IMR-90 (cell line): ENCODE results near the gene GALNT8. TPM values are rescaled to one million over a fixed set of nuclear protein-coding genes. Genes with fewer than 3 reads are reported as not detected.

ENCODE experiments used
- ATAC-seq: fragments of 200-7000 bp; cut with Tn5 transposase; 2 replicates; pipeline ENCODE4 v1.9.1; 2020; ENCODE audit warnings: low read depth, mild to moderate bottlenecking, moderate library complexity
- BruUV-seq: library from RNA; stranded (reverse); fragments of 400-500 nt; replicated peaks from 2 replicates; lab custom pipeline; 2021; lab: Mats Ljungman, UMichigan
- CTCF ChIA-PET: fragments of 300-600 bp; formaldehyde crosslinking; extraction: SDS; loops from one replicate; lab custom pipeline; 2021; ENCODE audit warnings: antibody characterized with exemption; lab: Yijun Ruan, JAX
- POLR2A ChIA-PET: fragments of 300-600 bp; sonication (Branson Sonifier 250); formaldehyde crosslinking; loops from one replicate; lab custom pipeline; 2022; ENCODE audit warnings: antibody characterized with exemption; ENCODE audit not compliant: unreplicated experiment; lab: Charles Lee
- DNase-seq: peaks from one replicate; pipeline ENCODE4 v3.0.0; 2013
- H2AFZ ChIP-seq: replicated peaks from 2 replicates; pipeline ENCODE3; 2013; ENCODE audit warnings: low read length, mild to moderate bottlenecking; ENCODE audit not compliant: poor library complexity
- H2AK5ac ChIP-seq: 2 replicates; pipeline ENCODE4 v1.6.1; 2013; ENCODE audit warnings: low read depth, low read length, inconsistent platforms
- H2AK9ac ChIP-seq: replicated peaks from 2 replicates; pipeline ENCODE3; 2013; ENCODE audit warnings: mild to moderate bottlenecking, low read depth, low read length, moderate library complexity; ENCODE audit not compliant: poor library complexity
- H2BK120ac ChIP-seq: 2 replicates; pipeline ENCODE4 v1.6.1; 2013; ENCODE audit warnings: low read depth, low read length, inconsistent platforms
- H2BK15ac ChIP-seq: 3 replicates; pipeline ENCODE4 v1.6.1; 2013; ENCODE audit warnings: low read depth, low read length, inconsistent platforms
- H2BK20ac ChIP-seq: 2 replicates; pipeline ENCODE4 v1.6.1; 2013; ENCODE audit warnings: low read depth, mild to moderate bottlenecking, inconsistent platforms, low read length, moderate library complexity
- H2BK5ac ChIP-seq: 2 replicates; pipeline ENCODE4 v1.6.1; 2013; ENCODE audit warnings: mild to moderate bottlenecking, low read depth, low read length, inconsistent platforms; ENCODE audit not compliant: poor library complexity, severe bottlenecking
- H3K14ac ChIP-seq: replicated peaks from 2 replicates; pipeline ENCODE4 v1.6.1; 2013; ENCODE audit warnings: low read depth, low read length, inconsistent platforms
- H3K18ac ChIP-seq: 2 replicates; pipeline ENCODE4 v1.6.1; 2013; ENCODE audit warnings: low read depth, low read length, control low read depth
- H3K23ac ChIP-seq: 2 replicates; pipeline ENCODE4 v1.6.1; 2013; ENCODE audit warnings: low read depth, low read length, inconsistent platforms
- H3K27ac ChIP-seq: 2 replicates; pipeline ENCODE4 v1.5.1; 2013; ENCODE audit warnings: mild to moderate bottlenecking, control low read depth, low read length; ENCODE audit not compliant: insufficient read depth
- H3K27me3 ChIP-seq: 2 replicates; pipeline ENCODE4 v1.6.1; 2013; ENCODE audit warnings: low read length; ENCODE audit not compliant: control insufficient read depth, insufficient read depth
- H3K36me3 ChIP-seq: 2 replicates; pipeline ENCODE4 v1.6.1; 2013; ENCODE audit warnings: low read length, mixed read lengths; ENCODE audit not compliant: control insufficient read depth, insufficient read depth
- H3K4ac ChIP-seq: 2 replicates; pipeline ENCODE4 v1.6.1; 2013; ENCODE audit warnings: low read depth, low read length, inconsistent platforms
- H3K4me1 ChIP-seq: 2 replicates; pipeline ENCODE4 v1.6.1; 2013; ENCODE audit warnings: low read length, mixed read lengths; ENCODE audit not compliant: control insufficient read depth, insufficient read depth
- H3K4me2 ChIP-seq: 2 replicates; pipeline ENCODE4 v1.6.1; 2013; ENCODE audit warnings: low read depth, mild to moderate bottlenecking, control low read depth, low read length, moderate library complexity
- H3K4me3 ChIP-seq: 2 replicates; pipeline ENCODE4 v1.5.1; 2013; ENCODE audit warnings: low read depth, mild to moderate bottlenecking, control low read depth, low read length, moderate library complexity; ENCODE audit not compliant: insufficient read depth
- H3K56ac ChIP-seq: 2 replicates; pipeline ENCODE4 v1.6.1; 2013; ENCODE audit warnings: low read length, inconsistent platforms; ENCODE audit not compliant: insufficient read depth; ENCODE audit errors: extremely low read depth
- H3K79me1 ChIP-seq, 2 experiments: 2 replicates each; pipeline ENCODE4 v1.6.1; 2013; ENCODE audit warnings: low read length in 2 of 2, inconsistent platforms in 1 of 2, low read depth in 1 of 2
- H3K9ac ChIP-seq: 2 replicates; pipeline ENCODE4 v1.6.1; 2013; ENCODE audit warnings: low read depth, low read length, control low read depth
- H3K9me1 ChIP-seq: 2 replicates; pipeline ENCODE4 v1.6.1; 2013; ENCODE audit warnings: low read length, inconsistent platforms; ENCODE audit not compliant: insufficient read depth
- H3K9me3 ChIP-seq: 2 replicates; pipeline ENCODE4 v1.6.1; 2013; ENCODE audit warnings: low read length; ENCODE audit not compliant: control insufficient read depth, insufficient read depth
- H4K20me1 ChIP-seq: 2 replicates; pipeline ENCODE4 v1.6.1; 2013; ENCODE audit warnings: low read length, inconsistent platforms; ENCODE audit not compliant: insufficient read depth
- H4K5ac ChIP-seq: 2 replicates; pipeline ENCODE4 v1.6.1; 2013; ENCODE audit warnings: mild to moderate bottlenecking, low read depth, low read length, control low read depth
- H4K8ac ChIP-seq, 2 experiments: 2 replicates each; pipeline ENCODE4 v1.6.1; 2013; ENCODE audit warnings: low read depth in 2 of 2, low read length in 2 of 2, control low read depth in 1 of 2, inconsistent platforms in 1 of 2
- H4K91ac ChIP-seq: 2 replicates; pipeline ENCODE4 v1.6.1; 2013; ENCODE audit warnings: low read depth, low read length, inconsistent platforms; ENCODE audit not compliant: insufficient read depth
- CEBPB ChIP-seq: IDR thresholded peaks from 2 replicates; pipeline ENCODE4 v1.6.1; 2012; ENCODE audit warnings: low read depth, low read length, improper control_type of control experiment
- CHD1 ChIP-seq: IDR thresholded peaks from 2 replicates; pipeline ENCODE4 v1.6.1; 2012; ENCODE audit warnings: low read depth, low read length, improper control_type of control experiment
- CTCF ChIP-seq: conservative IDR thresholded peaks from 2 replicates; pipeline ENCODE4 v1.5.1; 2012; ENCODE audit warnings: mild to moderate bottlenecking, low read depth, low read length, improper control_type of control experiment
- MAZ ChIP-seq: IDR thresholded peaks from 2 replicates; pipeline ENCODE4 v1.6.1; 2012; ENCODE audit warnings: low read depth, mild to moderate bottlenecking, low read length, improper control_type of control experiment, moderate library complexity, borderline replicate concordance
- MXI1 ChIP-seq: IDR thresholded peaks from 2 replicates; pipeline ENCODE4 v1.6.1; 2012; ENCODE audit warnings: low read depth, mild to moderate bottlenecking, low read length, moderate library complexity, borderline replicate concordance
- NFE2L2 ChIP-seq: fragments of 150-350 bp; IDR thresholded peaks from 2 replicates; pipeline ENCODE4 v1.6.1; 2016; ENCODE audit warnings: low read depth, mild to moderate bottlenecking, low read length
- POLR2A ChIP-seq: IDR thresholded peaks from 2 replicates; pipeline ENCODE4 v1.6.1; 2012; ENCODE audit warnings: mild to moderate bottlenecking, low read depth, low read length
- RAD21 ChIP-seq: IDR thresholded peaks from 2 replicates; pipeline ENCODE4 v1.6.1; 2012; ENCODE audit warnings: low read length, improper control_type of control experiment
- USF2 ChIP-seq: fragments of 150-350 bp; IDR thresholded peaks from 2 replicates; pipeline ENCODE4 v1.6.1; 2017; ENCODE audit warnings: mild to moderate bottlenecking, antibody characterized with exemption, low read length, low read depth
- WGBS, 2 experiments: methylation state at CpG; one replicate each; pipeline versions ENCODE4 v1.1.5 to v1.1.7; 2013; ENCODE audit warnings: missing lambda C conversion rate in 2 of 2; ENCODE audit not compliant: insufficient read length in 1 of 2; ENCODE audit errors: extremely low coverage in 2 of 2; 5-methylcytosine and 5-hydroxymethylcytosine counted together
- dilution Hi-C: fragments of 300-500 bp; cut with HindIII; formaldehyde crosslinking; loops from one replicate; pipeline ENCODE4 v1.14.3; 2018; ENCODE audit warnings: low sequenced_read_pairs; ENCODE audit not compliant: unreplicated experiment
- in situ Hi-C: fragments of 300-500 bp; cut with MboI; formaldehyde crosslinking; loops from 3 replicates; pipeline ENCODE4 v1.14.3; 2019; ENCODE audit warnings: low sequenced_read_pairs, inconsistent platforms, mixed read lengths
- intact Hi-C: fragments of 100-400 bp; cut with micrococcal nuclease; formaldehyde crosslinking; loops from 2 replicates; pipeline ENCODE4 v1.10.0; 2022
- polyA plus RNA-seq, 3 experiments: library from polyadenylated mRNA; depleted of rRNA; stranded (reverse); fragments of >200 nt; gene quantifications; 2 replicates each; pipeline ENCODE4 v1.2.3, GENCODE V29; 2012; ENCODE audit warnings: low replicate concordance in 1 of 3
- total RNA-seq: library from RNA; depleted of rRNA; stranded (reverse); fragments of >200 nt; gene quantifications from 2 replicates; pipeline ENCODE4 v1.2.3, GENCODE V29; 2012

Gene GALNT8
- total and polyA plus RNA-seq, 2 of the 4 experiments (the other 2 are of a cell fraction): not detected

DNA sequence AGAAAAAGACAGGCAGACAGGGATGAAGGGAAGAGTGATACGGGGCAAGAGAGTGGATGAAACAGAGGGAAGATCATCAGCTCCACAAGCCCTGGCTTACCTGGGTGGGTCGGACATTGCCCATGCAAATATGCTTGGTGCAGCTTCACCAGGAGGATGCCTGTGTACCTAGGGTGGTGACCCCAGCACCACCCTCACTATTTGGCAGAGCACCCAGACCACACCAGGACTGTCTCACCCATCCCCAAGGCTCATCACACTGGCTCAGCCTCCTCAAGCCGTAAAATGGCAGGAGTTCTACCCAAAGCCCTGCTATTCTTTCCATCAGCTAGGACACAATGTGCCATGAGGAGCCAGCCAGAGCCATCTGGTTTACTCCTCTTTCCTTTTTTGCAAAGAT is 3.0 kb downstream of the GALNT8 start:
- no peak overlapping the region for H3K18ac ChIP-seq
- no peak overlapping the region for H3K4me2 ChIP-seq
- no peak for DNase-seq
- no peak overlapping the region for H2AFZ ChIP-seq
- no peak overlapping the region for H3K56ac ChIP-seq
- no peak overlapping the region for H3K4ac ChIP-seq
- TF ChIP-seq POLR2A (no peak), CEBPB (no peak), MXI1 (no peak), NFE2L2 (no peak), CTCF (no peak), USF2 (no peak), RAD21 (no peak), MAZ (no peak), CHD1 (no peak)
- H4K5ac ChIP-seq: no peak overlapping the region
- no peak overlapping the region for H2AK5ac ChIP-seq
- no peak overlapping the region for H4K8ac ChIP-seq
- H3K14ac ChIP-seq: no peak overlapping the region
- intact Hi-C loops: no loop called here
- H2BK120ac ChIP-seq: no peak overlapping the region
- H3K9ac ChIP-seq: no peak overlapping the region
- no peaks in the 10 kb centered on the region for H3K9me1 ChIP-seq
- no TSS peak for BruUV-seq
- ATAC-seq: no peak
- POLR2A ChIA-PET: no interaction called here
- CTCF ChIA-PET: no interaction called here
- H3K79me1 ChIP-seq: no peaks in the 10 kb centered on the region
- H3K27ac ChIP-seq: no peak overlapping the region
- H4K91ac ChIP-seq: no peak overlapping the region
- H3K23ac ChIP-seq: no peak overlapping the region
- no peak overlapping the region for H3K4me3 ChIP-seq
- no peak overlapping the region for H2BK20ac ChIP-seq
- in situ Hi-C loops: no loop called here
- H4K20me1 ChIP-seq: no peaks in the 10 kb centered on the region
- no peaks in the 10 kb centered on the region for H3K36me3 ChIP-seq
- no peaks in the 10 kb centered on the region for H3K4me1 ChIP-seq
- no peak overlapping the region for H2BK15ac ChIP-seq
- H2AK9ac ChIP-seq: no peak overlapping the region
- peaks cover 10% of the 10 kb centered on the region for H3K27me3 ChIP-seq
- no peak overlapping the region for H2BK5ac ChIP-seq
- WGBS, 2 experiments: no CpG with 5 or more reads among the region's 3 CpGs
- dilution Hi-C loops: no loop called here
- H3K9me3 ChIP-seq: no peaks in the 10 kb centered on the region
